Muscle layer of colon (tissue), 2 donors: Measurements from ENCODE around the gene RYR3.

Experiments
- H3K27ac ChIP-seq: one replicate; pipeline ENCODE4 v1.7.0; 2013; ENCODE audit warnings: low read depth, mild to moderate bottlenecking, low read length, moderate library complexity
- H3K27me3 ChIP-seq, 2 donors: one replicate each; pipeline ENCODE4 v1.7.0; 2013; ENCODE audit warnings: low read length in 2 of 2, mild to moderate bottlenecking in 2 of 2; ENCODE audit not compliant: insufficient read depth in 2 of 2, control insufficient read depth in 1 of 2
- H3K36me3 ChIP-seq: one replicate; pipeline ENCODE4 v1.7.0; 2013; ENCODE audit warnings: mild to moderate bottlenecking, low read length; ENCODE audit not compliant: insufficient read depth
- H3K4me1 ChIP-seq: one replicate; pipeline ENCODE4 v1.7.0; 2013; ENCODE audit warnings: mild to moderate bottlenecking, low read length; ENCODE audit not compliant: insufficient read depth
- H3K4me3 ChIP-seq, 2 donors: one replicate each; pipeline ENCODE4 v1.7.0; 2013; ENCODE audit warnings: low read length in 2 of 2, low read depth in 1 of 2, mild to moderate bottlenecking in 1 of 2, moderate library complexity in 1 of 2
- H3K9ac ChIP-seq: one replicate; pipeline ENCODE4 v1.7.0; 2013; ENCODE audit warnings: low read length
- H3K9me3 ChIP-seq: one replicate; pipeline ENCODE4 v1.7.0; 2013; ENCODE audit warnings: mild to moderate bottlenecking, low read length
- donor health status: abdominal sarcoma.
- donor health status: Adenocarcinoma of cecum.

The RYR3 gene

GRCh38 chr15:33636234-33636633 is 325.5 kb downstream of the RYR3 start:
- H3K9me3 ChIP-seq = no peaks in the 10 kb centered on the region
- no peak overlapping the region for H3K4me3 ChIP-seq
- no peak overlapping the region for H3K9ac ChIP-seq
- no peaks in the 10 kb centered on the region for H3K4me1 ChIP-seq
- H3K36me3 ChIP-seq = peaks cover 12% of the 10 kb centered on the region
- H3K27me3 ChIP-seq = no peaks in the 10 kb centered on the region
- H3K27ac ChIP-seq = no peak overlapping the region

GRCh38 chr15:33636958-33637357 is 326.2 kb downstream of the RYR3 start:
- H3K36me3 ChIP-seq = peaks cover 6% of the 10 kb centered on the region
- H3K27ac ChIP-seq = no peak overlapping the region
- no peaks in the 10 kb centered on the region for H3K9me3 ChIP-seq
- H3K4me3 ChIP-seq = no peak overlapping the region
- H3K27me3 ChIP-seq = no peaks in the 10 kb centered on the region
- no peak overlapping the region for H3K9ac ChIP-seq
- H3K4me1 ChIP-seq = no peaks in the 10 kb centered on the region

- Histone ChIP-seq H3K36me3 (no peaks in the 10 kb centered on the region), H3K4me3 (no peak overlapping the region), H3K27me3 (no peaks in the 10 kb centered on the region), H3K4me1 (no peaks in the 10 kb centered on the region), H3K9me3 (no peaks in the 10 kb centered on the region), H3K9ac (no peak overlapping the region), H3K27ac (no peak overlapping the region)
These were observed 327.7 kb downstream of the RYR3 start for GRCh38 chr15:33638453-33638852.

- Histone ChIP-seq H3K36me3 (no peaks in the 10 kb centered on the region), H3K4me1 (no peaks in the 10 kb centered on the region), H3K27ac (no peak overlapping the region), H3K4me3 (no peak overlapping the region), H3K9ac (no peak overlapping the region), H3K9me3 (no peaks in the 10 kb centered on the region), H3K27me3 (no peaks in the 10 kb centered on the region)
These were observed 328.3 kb downstream of the RYR3 start for GRCh38 chr15:33639051-33639450.

- Histone ChIP-seq H3K36me3 (no peaks in the 10 kb centered on the region), H3K4me1 (no peaks in the 10 kb centered on the region), H3K9me3 (no peaks in the 10 kb centered on the region), H3K9ac (no peak overlapping the region), H3K27me3 (no peaks in the 10 kb centered on the region), H3K4me3 (no peak overlapping the region), H3K27ac (no peak overlapping the region)
These were observed 328.7 kb downstream of the RYR3 start for GRCh38 chr15:33639456-33639855.

- Histone ChIP-seq H3K9me3 (no peaks in the 10 kb centered on the region), H3K4me3 (no peak overlapping the region), H3K9ac (no peak overlapping the region), H3K36me3 (no peaks in the 10 kb centered on the region), H3K4me1 (no peaks in the 10 kb centered on the region), H3K27me3 (no peaks in the 10 kb centered on the region), H3K27ac (no peak overlapping the region)
These were observed 329.2 kb downstream of the RYR3 start for GRCh38 chr15:33639978-33640377.

GRCh38 chr15:33641069-33641468 is 330.3 kb downstream of the RYR3 start:
- H3K9me3 ChIP-seq = no peaks in the 10 kb centered on the region
- H3K27me3 ChIP-seq = no peaks in the 10 kb centered on the region
- H3K36me3 ChIP-seq = peaks cover 3% of the 10 kb centered on the region
- H3K4me3 ChIP-seq = no peak overlapping the region
- no peak overlapping the region for H3K27ac ChIP-seq
- H3K4me1 ChIP-seq = no peaks in the 10 kb centered on the region
- H3K9ac ChIP-seq = no peak overlapping the region

- no peak overlapping the region for H3K9ac ChIP-seq
- no peaks in the 10 kb centered on the region for H3K27me3 ChIP-seq
- no peaks in the 10 kb centered on the region for H3K4me1 ChIP-seq
- H3K36me3 ChIP-seq = peaks cover 13% of the 10 kb centered on the region
- H3K9me3 ChIP-seq = no peaks in the 10 kb centered on the region
- no peak overlapping the region for H3K27ac ChIP-seq
- H3K4me3 ChIP-seq = no peak overlapping the region
These were observed 333.5 kb downstream of the RYR3 start for GRCh38 chr15:33644304-33644703.

- H3K27me3 ChIP-seq = no peaks in the 10 kb centered on the region
These were observed 336.0 kb downstream of the RYR3 start for GRCh38 chr15:33646744-33647143.

GRCh38 chr15:33649217-33649933 is 338.6 kb downstream of the RYR3 start:
- H3K36me3 ChIP-seq = peaks cover 13% of the 10 kb centered on the region
- H3K27me3 ChIP-seq = no peaks in the 10 kb centered on the region
- H3K27ac ChIP-seq = no peak overlapping the region
- no peak overlapping the region for H3K4me3 ChIP-seq
- H3K4me1 ChIP-seq = no peaks in the 10 kb centered on the region
- no peaks in the 10 kb centered on the region for H3K9me3 ChIP-seq
- no peak overlapping the region for H3K9ac ChIP-seq

More at GRCh38 chr15:33646744-33647143, 336.0 kb downstream of the RYR3 start:
- H3K9me3 ChIP-seq = no peaks in the 10 kb centered on the region
- H3K27ac ChIP-seq = no peak overlapping the region
- no peak overlapping the region for H3K4me3 ChIP-seq
- H3K36me3 ChIP-seq = peaks cover 13% of the 10 kb centered on the region
- H3K9ac ChIP-seq = no peak overlapping the region
- H3K4me1 ChIP-seq = no peaks in the 10 kb centered on the region

- no peaks in the 10 kb centered on the region for H3K36me3 ChIP-seq
- H3K27me3 ChIP-seq = no peaks in the 10 kb centered on the region
- no peak overlapping the region for H3K9ac ChIP-seq
- H3K27ac ChIP-seq = no peak overlapping the region
- H3K9me3 ChIP-seq = no peaks in the 10 kb centered on the region
- H3K4me1 ChIP-seq = no peaks in the 10 kb centered on the region
- H3K4me3 ChIP-seq = no peak overlapping the region
These were observed 344.1 kb downstream of the RYR3 start for GRCh38 chr15:33654860-33655259.

GRCh38 chr15:33655488-33655887 is 344.7 kb downstream of the RYR3 start:
- H3K9me3 ChIP-seq = no peaks in the 10 kb centered on the region
- H3K27me3 ChIP-seq = no peaks in the 10 kb centered on the region
- no peak overlapping the region for H3K27ac ChIP-seq
- H3K9ac ChIP-seq = no peak overlapping the region
- no peaks in the 10 kb centered on the region for H3K4me1 ChIP-seq
- H3K36me3 ChIP-seq = no peaks in the 10 kb centered on the region
- H3K4me3 ChIP-seq = no peak overlapping the region
